Measurements from ENCODE around the gene TCF7. TPM values are rescaled to one million over a fixed set of nuclear protein-coding genes. Genes with fewer than 3 reads are reported as not detected.

TCF7 gene
- total RNA-seq, 4 donors from 2014 or later, result 1.0 to 4.3 (median 2.4) TPM; not detected in 1

GRCh38 chr5:134079748-134080581, 34.5 kb upstream of the TCF7 start:
- TF ChIP-seq CTCF (IDR thresholded peaks at IDR 0.05), result no peak
- no peak for TF ChIP-seq POLR2A (IDR thresholded peaks at IDR 0.05)
- Histone ChIP-seq H3K4me1 (no peaks in the 10 kb centered on the region), H3K27ac (no peak overlapping the region), H3K27me3 (no peaks in the 10 kb centered on the region), H3K4me3 (no peak overlapping the region), H3K9me3 (no peaks in the 10 kb centered on the region), H3K36me3 (no peaks in the 10 kb centered on the region)
- intact Hi-C loops (cut with DNase I; ENCODE audit: low total_unique reads), result no loop called here
- no peak for DNase-seq

GRCh38 chr5:134082264-134082992, 32.1 kb upstream of the TCF7 start:
- TF ChIP-seq POLR2A (IDR thresholded peaks at IDR 0.05) (no peak), CTCF (IDR thresholded peaks at IDR 0.05) (no peak)
- Histone ChIP-seq H3K4me1 (no peaks in the 10 kb centered on the region), H3K27ac (no peak overlapping the region), H3K9me3 (no peaks in the 10 kb centered on the region), H3K27me3 (no peaks in the 10 kb centered on the region), H3K4me3 (no peak overlapping the region), H3K36me3 (no peaks in the 10 kb centered on the region)
- intact Hi-C loops (cut with DNase I; ENCODE audit: low total_unique reads), result no loop called here
- DNase-seq, result no peak

- no peak overlapping the region for H3K27ac ChIP-seq
- intact Hi-C loops (cut with DNase I; ENCODE audit: low total_unique reads), result no loop called here
- TF ChIP-seq CTCF (IDR thresholded peaks at IDR 0.05), result no peak
- no peak for TF ChIP-seq POLR2A (IDR thresholded peaks at IDR 0.05)
- H3K27me3 ChIP-seq, result no peaks in the 10 kb centered on the region
- no peaks in the 10 kb centered on the region for H3K9me3 ChIP-seq
- DNase-seq, result no peak
- no peaks in the 10 kb centered on the region for H3K4me1 ChIP-seq
- no peak overlapping the region for H3K4me3 ChIP-seq
- no peaks in the 10 kb centered on the region for H3K36me3 ChIP-seq
Observed at GRCh38 chr5:134083517-134083916, 31.0 kb upstream of the TCF7 start.

GRCh38 chr5:134084022-134084565, 30.4 kb upstream of the TCF7 start:
- DNase-seq, result no peak

GRCh38 chr5:134084570-134084969, 29.9 kb upstream of the TCF7 start:
- intact Hi-C loops (cut with DNase I; ENCODE audit: low total_unique reads), result no loop called here
- DNase-seq, result no peak

More at GRCh38 chr5:134084022-134084565, 30.4 kb upstream of the TCF7 start:
- intact Hi-C loops (cut with DNase I; ENCODE audit: low total_unique reads), result no loop called here
- no peak for TF ChIP-seq POLR2A (IDR thresholded peaks at IDR 0.05)
- no peaks in the 10 kb centered on the region for H3K4me1 ChIP-seq
- no peak overlapping the region for H3K27ac ChIP-seq
- H3K27me3 ChIP-seq, result no peaks in the 10 kb centered on the region
- no peak overlapping the region for H3K4me3 ChIP-seq
- no peaks in the 10 kb centered on the region for H3K9me3 ChIP-seq
- no peaks in the 10 kb centered on the region for H3K36me3 ChIP-seq

More at GRCh38 chr5:134084570-134084969, 29.9 kb upstream of the TCF7 start:
- no peak overlapping the region for H3K27ac ChIP-seq
- H3K9me3 ChIP-seq, result no peaks in the 10 kb centered on the region
- no peaks in the 10 kb centered on the region for H3K4me1 ChIP-seq
- TF ChIP-seq CTCF (IDR thresholded peaks at IDR 0.05) (no peak), POLR2A (IDR thresholded peaks at IDR 0.05) (no peak)
- H3K36me3 ChIP-seq, result no peaks in the 10 kb centered on the region
- no peaks in the 10 kb centered on the region for H3K27me3 ChIP-seq
- no peak overlapping the region for H3K4me3 ChIP-seq

Data from uterus (tissue), 4 donors.